HEK293T (cell line): ENCODE data around the gene SGSM2.

Experiments used
- ARNT ChIP-seq: fragments of 450-650 bp; IDR thresholded peaks from 2 replicates; pipeline ENCODE4 v1.6.1; 2017; ENCODE audit warnings: mild to moderate bottlenecking
- CTBP1 ChIP-seq: fragments of 450-650 bp; IDR thresholded peaks from 2 replicates; pipeline ENCODE4 v1.6.1; 2016; ENCODE audit warnings: borderline replicate concordance
- ELF4 ChIP-seq: fragments of 450-650 bp; IDR thresholded peaks from 2 replicates; pipeline ENCODE4 v1.6.1; 2017; ENCODE audit warnings: antibody characterized with exemption
- HDGF ChIP-seq: fragments of 450-650 bp; IDR thresholded peaks from 2 replicates; pipeline ENCODE4 v1.6.1; 2017; ENCODE audit warnings: antibody characterized with exemption, borderline replicate concordance
- NFRKB ChIP-seq: fragments of 450-650 bp; IDR thresholded peaks from 2 replicates; pipeline ENCODE4 v1.6.1; 2016; ENCODE audit warnings: mild to moderate bottlenecking, moderate library complexity
- SP1 ChIP-seq: fragments of 450-650 bp; IDR thresholded peaks from 2 replicates; pipeline ENCODE4 v1.6.1; 2017
- TARDBP ChIP-seq: fragments of 450-650 bp; IDR thresholded peaks from 2 replicates; pipeline ENCODE4 v1.6.1; 2016
- ZNF384 ChIP-seq: fragments of 450-650 bp; IDR thresholded peaks from 2 replicates; pipeline ENCODE4 v1.6.1; 2016
- TF ChIP-seq, protein P1 (sequence below): fragments of 450-650 bp; IDR thresholded peaks from 2 replicates; pipeline ENCODE4 v1.6.1; 2016

DNA sequence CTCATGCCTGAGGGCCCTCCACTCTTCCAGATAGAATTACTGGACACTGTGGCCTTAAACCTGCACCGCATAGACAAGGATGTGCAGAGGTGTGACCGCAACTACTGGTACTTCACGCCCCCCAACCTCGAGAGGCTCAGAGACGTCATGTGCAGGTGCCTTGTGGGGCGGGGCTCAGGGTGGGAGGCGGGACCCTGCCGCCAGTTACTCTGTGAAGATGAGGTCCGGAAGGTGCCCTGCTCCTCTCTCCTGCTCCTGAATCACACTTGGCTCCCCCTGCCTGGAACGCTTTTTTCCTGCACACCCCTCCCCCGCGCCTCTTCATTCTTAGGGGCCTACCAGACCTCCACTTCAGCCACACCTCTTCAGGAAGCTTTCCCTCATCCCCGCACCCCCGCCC, 38.8 kb downstream of the SGSM2 start:
- TF ChIP-seq CTBP1, result no peak
- TF ChIP-seq, protein P1, sequence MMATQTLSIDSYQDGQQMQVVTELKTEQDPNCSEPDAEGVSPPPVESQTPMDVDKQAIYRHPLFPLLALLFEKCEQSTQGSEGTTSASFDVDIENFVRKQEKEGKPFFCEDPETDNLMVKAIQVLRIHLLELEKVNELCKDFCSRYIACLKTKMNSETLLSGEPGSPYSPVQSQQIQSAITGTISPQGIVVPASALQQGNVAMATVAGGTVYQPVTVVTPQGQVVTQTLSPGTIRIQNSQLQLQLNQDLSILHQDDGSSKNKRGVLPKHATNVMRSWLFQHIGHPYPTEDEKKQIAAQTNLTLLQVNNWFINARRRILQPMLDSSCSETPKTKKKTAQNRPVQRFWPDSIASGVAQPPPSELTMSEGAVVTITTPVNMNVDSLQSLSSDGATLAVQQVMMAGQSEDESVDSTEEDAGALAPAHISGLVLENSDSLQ, result no peak
- no peak for TF ChIP-seq ZNF384
- no peak for TF ChIP-seq ELF4
- TF ChIP-seq SP1, result no peak
- no peak for TF ChIP-seq TARDBP
- TF ChIP-seq HDGF, result no peak
- no peak for TF ChIP-seq ARNT
- TF ChIP-seq NFRKB, result no peak
